GM12878 (cell line): ENCODE results near the gene GPR179. TPM values are rescaled to one million over a fixed set of nuclear protein-coding genes. Genes with fewer than 3 reads are reported as not detected.

Experiments used
- ATAC-seq: fragments of 200-7000 bp; cut with Tn5 transposase; 3 replicates; pipeline ENCODE4 v1.9.1; 2020; ENCODE audit warnings: mild to moderate bottlenecking, moderate library complexity
- BruUV-seq: library from RNA; stranded (reverse); fragments of 400-500 nt; replicated peaks from 2 replicates; lab custom pipeline; 2021; lab: Mats Ljungman, UMichigan
- CTCF ChIA-PET: fragments of 300-600 bp; sonication (Branson Sonifier 250); formaldehyde crosslinking; extraction: SDS; loops from one replicate; lab custom pipeline; 2021; ENCODE audit warnings: inconsistent platforms; lab: Yijun Ruan, JAX
- POLR2A ChIA-PET: fragments of 350-600 bp; formaldehyde crosslinking; extraction: SDS; loops from one replicate; lab custom pipeline; 2021; ENCODE audit warnings: inconsistent platforms; lab: Charles Lee
- RAD21 ChIA-PET: fragments of 300-600 bp; sonication (Branson Sonifier 250); formaldehyde crosslinking; loops from one replicate; lab custom pipeline; 2023; ENCODE audit warnings: antibody characterized with exemption; ENCODE audit not compliant: unreplicated experiment; lab: Charles Lee
- SMC1A ChIA-PET: fragments of 300-600 bp; sonication (Branson Sonifier 250); formaldehyde crosslinking; loops from one replicate; lab custom pipeline; 2023; ENCODE audit not compliant: unreplicated experiment, uncharacterized antibody; lab: Charles Lee
- DNase-seq: peaks from one replicate; pipeline ENCODE4 v3.0.0-alpha.2; 2011; ENCODE audit warnings: low read depth, low spot score
- FAIRE-seq: peaks from 3 replicates; lab custom pipeline; 2011; peaks lifted over from hg19 to GRCh38; lab: Jason Lieb, UNC
- H2AFZ ChIP-seq: 2 replicates; pipeline ENCODE4 v1.6.0; 2011; ENCODE audit warnings: low read depth, low read length, control low read depth; ENCODE audit not compliant: control insufficient read depth
- H3K27ac ChIP-seq: 2 replicates; pipeline ENCODE4 v1.5.1; 2011; ENCODE audit warnings: control low read depth; ENCODE audit not compliant: control insufficient read depth, insufficient read depth
- H3K27me3 ChIP-seq, 2 experiments: replicated peaks in 1 of 2; 2 replicates each; pipeline versions ENCODE4 v1.6.0 to v1.6.1; 2011; ENCODE audit warnings: low read length in 1 of 2; ENCODE audit not compliant: control insufficient read depth in 2 of 2, insufficient read depth in 2 of 2
- H3K36me3 ChIP-seq, 2 experiments: 2 replicates each; pipeline ENCODE4 v1.5.1; 2011; ENCODE audit warnings: low read length in 1 of 2; ENCODE audit not compliant: control insufficient read depth in 2 of 2, insufficient read depth in 2 of 2
- H3K4me1 ChIP-seq: 2 replicates; pipeline ENCODE4 v1.6.1; 2011; ENCODE audit warnings: mild to moderate bottlenecking, low read length, moderate library complexity, mixed read lengths; ENCODE audit not compliant: control insufficient read depth, insufficient read depth
- H3K4me2 ChIP-seq: 2 replicates; pipeline ENCODE4 v1.6.0; 2011; ENCODE audit warnings: control low read depth; ENCODE audit not compliant: control insufficient read depth, insufficient read depth
- H3K4me3 ChIP-seq: fragments of 200-600 bp; sonication (generic); 2 replicates; pipeline ENCODE4 v1.5.1; 2016
- H3K79me2 ChIP-seq: 2 replicates; pipeline ENCODE4 v1.6.0; 2011; ENCODE audit warnings: low read length; ENCODE audit not compliant: control insufficient read depth, insufficient read depth
- H3K9ac ChIP-seq: 2 replicates; pipeline ENCODE4 v1.8.0; 2011; ENCODE audit warnings: low read length, control low read depth, mixed read lengths; ENCODE audit not compliant: control insufficient read depth, insufficient read depth
- H3K9me3 ChIP-seq: replicated peaks from 3 replicates; pipeline ENCODE4 v1.5.1; 2011; ENCODE audit warnings: mild to moderate bottlenecking, low read length; ENCODE audit not compliant: control insufficient read depth, insufficient read depth
- H4K20me1 ChIP-seq: 2 replicates; pipeline ENCODE4 v1.6.0; 2011; ENCODE audit not compliant: control insufficient read depth, insufficient read depth
- CHD2 ChIP-seq: IDR thresholded peaks from 2 replicates; pipeline ENCODE4 v1.6.1; 2011; ENCODE audit warnings: low read depth, low read length, improper control_type of control experiment, borderline replicate concordance
- CREB1 ChIP-seq: IDR thresholded peaks from 2 replicates; pipeline ENCODE4 v1.6.1; 2012; ENCODE audit warnings: low read depth, mild to moderate bottlenecking, inconsistent platforms
- EGR1 ChIP-seq, 2 experiments: IDR thresholded peaks; 1 replicate in 1 of 2; 2 replicates in 1 of 2; pipeline ENCODE4 v1.6.1; 2011 to 2012; ENCODE audit warnings: low read depth in 2 of 2, low read length in 2 of 2, borderline replicate concordance in 1 of 2, mild to moderate bottlenecking in 1 of 2, moderate library complexity in 1 of 2
- FOS ChIP-seq: IDR thresholded peaks from 3 replicates; pipeline ENCODE4 v1.6.1; 2011; ENCODE audit warnings: borderline replicate concordance; ENCODE audit not compliant: insufficient read length; ENCODE audit errors: extremely low read depth
- GABPA ChIP-seq: IDR thresholded peaks from 2 replicates; pipeline ENCODE4 v1.6.1; 2014; ENCODE audit warnings: antibody characterized with exemption, low read depth, mild to moderate bottlenecking, inconsistent platforms
- ZNF274 ChIP-seq: IDR thresholded peaks from one replicate; pipeline ENCODE4 v1.8.0; 2011; ENCODE audit not compliant: insufficient read length, insufficient read depth
- WGBS: methylation state at CpG from one replicate; pipeline ENCODE4 v1.1.6; 2016; ENCODE audit warnings: low lambda C conversion rate; ENCODE audit not compliant: insufficient replicate concordance, insufficient coverage; ENCODE audit errors: missing lambda C conversion rate; 5-methylcytosine and 5-hydroxymethylcytosine counted together
- in situ Hi-C: fragments of 300-500 bp; cut with MboI; formaldehyde crosslinking; loops from 9 replicates; pipeline ENCODE4 v1.14.3; 2018; ENCODE audit warnings: mixed read lengths
- intact Hi-C: fragments of 100-400 bp; cut with micrococcal nuclease; formaldehyde crosslinking; loops from one replicate; pipeline ENCODE4 v1.14.2; 2022; ENCODE audit not compliant: unreplicated experiment
- polyA plus RNA-seq, 11 experiments: library from polyadenylated mRNA; depleted of rRNA in 4 of 11; unstranded in 6 of 11; stranded (reverse) in 5 of 11; fragments of >200 nt; fragmentation: Nextera tagmentation in 4 of 11; fragmentation: Illumina TruSeq in 1 of 11; extraction: Ambion mirVana in 4 of 11; extraction: Trizol in 1 of 11; gene quantifications; 1 replicate in 1 of 11; 2 replicates in 10 of 11; pipeline versions ENCODE4 v1.2.1 to v1.2.3, GENCODE V29; 2011 to 2016; ENCODE audit warnings: inconsistent platforms in 2 of 11, missing spikeins in 2 of 11, low read depth in 1 of 11
- total RNA-seq, 4 experiments: library from RNA; depleted of rRNA in 3 of 4; stranded (reverse); fragments of >200 nt in 3 of 4; fragmentation: Illumina TruSeq in 1 of 4; extraction: Trizol in 1 of 4; gene quantifications; 2 replicates each; pipeline versions ENCODE4 v1.2.1 to v1.2.3, GENCODE V29; 2013 to 2021
- TF ChIP-seq, protein P1 (sequence below): fragments of 450-650 bp; IDR thresholded peaks from 2 replicates; pipeline ENCODE4 v1.6.1; 2018; ENCODE audit warnings: mild to moderate bottlenecking, low read depth, moderate library complexity; ENCODE audit not compliant: partially characterized antibody
- TF ChIP-seq, protein P2 (sequence below): IDR thresholded peaks from 2 replicates; pipeline ENCODE4 v1.6.1; 2011; ENCODE audit warnings: borderline replicate concordance, low read depth, mild to moderate bottlenecking, moderate library complexity, mixed read lengths, low read length; ENCODE audit not compliant: insufficient read depth; ENCODE audit errors: extremely low read length

Gene GPR179
- total and polyA plus RNA-seq, 10 of the 15 experiments (the other 5 are each of a cell fraction or from before 2014, with no cell fraction given): under 0.01 to 0.08 (median 0.01) TPM; not detected in 3

DNA sequence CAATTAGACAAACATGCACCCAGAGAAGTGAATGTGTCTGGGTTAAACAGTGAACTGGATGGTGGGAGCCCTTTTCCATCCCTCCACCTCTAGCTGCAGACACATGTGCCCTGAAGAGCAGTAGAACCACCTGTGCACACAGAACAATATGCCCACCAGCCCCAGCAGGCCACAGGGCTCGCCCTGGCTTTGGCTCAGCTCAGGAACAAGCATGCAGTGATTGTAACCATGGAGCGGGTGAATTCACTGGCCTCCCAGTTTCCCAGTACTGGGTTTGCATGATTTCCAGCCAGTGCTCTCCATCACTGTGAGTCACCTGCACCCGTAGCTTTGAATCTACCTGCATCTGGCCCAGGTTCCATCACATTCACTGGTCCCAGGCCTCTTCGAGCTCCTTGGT is 5.2 kb downstream of the GPR179 start:
- WGBS: 35% methylated on average over 4 of the region's 4 CpGs
- intact Hi-C loops (no loop called here), in situ Hi-C loops (no loop called here)
- no peak for TF ChIP-seq CHD2
- no peak for TF ChIP-seq ZNF274
- TF ChIP-seq, protein P1, sequence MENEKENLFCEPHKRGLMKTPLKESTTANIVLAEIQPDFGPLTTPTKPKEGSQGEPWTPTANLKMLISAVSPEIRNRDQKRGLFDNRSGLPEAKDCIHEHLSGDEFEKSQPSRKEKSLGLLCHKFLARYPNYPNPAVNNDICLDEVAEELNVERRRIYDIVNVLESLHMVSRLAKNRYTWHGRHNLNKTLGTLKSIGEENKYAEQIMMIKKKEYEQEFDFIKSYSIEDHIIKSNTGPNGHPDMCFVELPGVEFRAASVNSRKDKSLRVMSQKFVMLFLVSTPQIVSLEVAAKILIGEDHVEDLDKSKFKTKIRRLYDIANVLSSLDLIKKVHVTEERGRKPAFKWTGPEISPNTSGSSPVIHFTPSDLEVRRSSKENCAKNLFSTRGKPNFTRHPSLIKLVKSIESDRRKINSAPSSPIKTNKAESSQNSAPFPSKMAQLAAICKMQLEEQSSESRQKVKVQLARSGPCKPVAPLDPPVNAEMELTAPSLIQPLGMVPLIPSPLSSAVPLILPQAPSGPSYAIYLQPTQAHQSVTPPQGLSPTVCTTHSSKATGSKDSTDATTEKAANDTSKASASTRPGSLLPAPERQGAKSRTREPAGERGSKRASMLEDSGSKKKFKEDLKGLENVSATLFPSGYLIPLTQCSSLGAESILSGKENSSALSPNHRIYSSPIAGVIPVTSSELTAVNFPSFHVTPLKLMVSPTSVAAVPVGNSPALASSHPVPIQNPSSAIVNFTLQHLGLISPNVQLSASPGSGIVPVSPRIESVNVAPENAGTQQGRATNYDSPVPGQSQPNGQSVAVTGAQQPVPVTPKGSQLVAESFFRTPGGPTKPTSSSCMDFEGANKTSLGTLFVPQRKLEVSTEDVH: no peak
- DNase-seq: no peak
- Histone ChIP-seq H3K27ac (no peak overlapping the region), H3K9me3 (no peaks in the 10 kb centered on the region), H3K79me2 (no peaks in the 10 kb centered on the region), H2AFZ (no peak overlapping the region), H3K36me3 (no peaks in the 10 kb centered on the region), H3K27me3 (no peaks in the 10 kb centered on the region; a peak in 1 of 4 replicates), H3K4me2 (no peak overlapping the region), H4K20me1 (no peaks in the 10 kb centered on the region), H3K9ac (no peak overlapping the region), H3K4me3 (no peak overlapping the region), H3K4me1 (no peaks in the 10 kb centered on the region)
- ChIA-PET RAD21 (no interaction called here), CTCF (interaction anchor here (0.8 to 1.1 kb wide), 2 partner anchors 16 to 76 kb away, joined by 3 to 4 read pairs; no protein-coding TSS in a partner anchor), SMC1A (interaction anchor here (0.7 kb wide), 1 partner anchor 60 kb away, joined by 3 read pairs; no protein-coding TSS in a partner anchor), POLR2A (interaction anchor here (0.5 kb wide), 1 partner anchor 14 kb away, joined by 4 read pairs; no protein-coding TSS in a partner anchor)
- no peak for FAIRE-seq
- ATAC-seq: no peak
- no TSS peak for BruUV-seq

DNA sequence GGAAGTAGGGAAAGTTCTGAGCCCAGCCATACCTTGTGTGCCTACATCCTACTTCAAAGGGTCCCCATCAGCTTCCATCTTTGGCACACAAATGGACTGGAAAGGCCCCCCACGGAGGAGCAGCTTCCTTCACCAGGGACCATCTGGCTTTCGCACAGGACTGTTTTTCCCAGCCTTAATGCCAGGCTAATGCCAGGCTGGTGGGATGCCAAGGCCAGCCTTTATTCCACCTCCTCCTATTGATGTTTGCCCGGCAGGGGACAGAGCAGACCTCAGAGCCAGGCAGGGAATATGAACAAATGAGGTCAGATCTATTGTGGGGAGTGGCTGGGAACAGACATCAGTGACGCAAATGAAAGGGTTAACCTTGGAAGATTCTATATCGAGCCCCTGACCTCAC is 5.7 kb downstream of the GPR179 start:
- no peak overlapping the region for H3K27ac ChIP-seq
- FAIRE-seq (no peak), DNase-seq (no peak), ATAC-seq (no peak)
- H2AFZ ChIP-seq: no peak overlapping the region
- in situ Hi-C loops: no loop called here
- no TSS peak for BruUV-seq
- no peak overlapping the region for H3K4me3 ChIP-seq
- no peaks in the 10 kb centered on the region; a peak in 1 of 4 replicates for H3K27me3 ChIP-seq
- no peak overlapping the region for H3K9ac ChIP-seq
- WGBS: 39% methylated on average over 5 of the region's 5 CpGs
- POLR2A ChIA-PET: interaction anchor here (0.5 kb wide), 1 partner anchor 14 kb away, joined by 4 read pairs; no protein-coding TSS in a partner anchor
- no peaks in the 10 kb centered on the region for H3K9me3 ChIP-seq
- H3K4me1 ChIP-seq: no peaks in the 10 kb centered on the region
- SMC1A ChIA-PET: no interaction called here
- intact Hi-C loops: no loop called here
- no peaks in the 10 kb centered on the region for H4K20me1 ChIP-seq
- CTCF ChIA-PET: interaction anchor here (0.8 to 1.1 kb wide), 3 partner anchors 16 to 76 kb away, joined by 3 to 4 read pairs (median 3); no protein-coding TSS in a partner anchor
- RAD21 ChIA-PET: no interaction called here
- no peaks in the 10 kb centered on the region for H3K79me2 ChIP-seq
- no peaks in the 10 kb centered on the region for H3K36me3 ChIP-seq
- H3K4me2 ChIP-seq: no peak overlapping the region
- TF ChIP-seq GABPA: no peak
- TF ChIP-seq, protein P1: no peak
- TF ChIP-seq, protein P2, sequence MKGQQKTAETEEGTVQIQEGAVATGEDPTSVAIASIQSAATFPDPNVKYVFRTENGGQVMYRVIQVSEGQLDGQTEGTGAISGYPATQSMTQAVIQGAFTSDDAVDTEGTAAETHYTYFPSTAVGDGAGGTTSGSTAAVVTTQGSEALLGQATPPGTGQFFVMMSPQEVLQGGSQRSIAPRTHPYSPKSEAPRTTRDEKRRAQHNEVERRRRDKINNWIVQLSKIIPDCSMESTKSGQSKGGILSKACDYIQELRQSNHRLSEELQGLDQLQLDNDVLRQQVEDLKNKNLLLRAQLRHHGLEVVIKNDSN: no peak
- TF ChIP-seq FOS: no peak
- TF ChIP-seq CREB1: no peak
- no peak for TF ChIP-seq EGR1 (IDR thresholded peaks at IDR 0.05; ENCODE audit: borderline replicate concordance in 1 of 2, low read depth in 2 of 2, low read length in 2 of 2)
